NCI-H2107 treated with DMSO at 0.1 percent for 48 hours (cell line): Measurements from ENCODE around the gene PPP4R2.
"Not testable (repeated sequence)": the region's sequence is repeated elsewhere in the genome, so short reads cannot be mapped to it uniquely, and the experiment has no call there.

Experiments
- DNase-seq: peaks from one replicate; lab custom pipeline; 2025; ENCODE audit not compliant: unreplicated experiment; lab: John Stamatoyannopoulos, UW

The PPP4R2 gene

DNA sequence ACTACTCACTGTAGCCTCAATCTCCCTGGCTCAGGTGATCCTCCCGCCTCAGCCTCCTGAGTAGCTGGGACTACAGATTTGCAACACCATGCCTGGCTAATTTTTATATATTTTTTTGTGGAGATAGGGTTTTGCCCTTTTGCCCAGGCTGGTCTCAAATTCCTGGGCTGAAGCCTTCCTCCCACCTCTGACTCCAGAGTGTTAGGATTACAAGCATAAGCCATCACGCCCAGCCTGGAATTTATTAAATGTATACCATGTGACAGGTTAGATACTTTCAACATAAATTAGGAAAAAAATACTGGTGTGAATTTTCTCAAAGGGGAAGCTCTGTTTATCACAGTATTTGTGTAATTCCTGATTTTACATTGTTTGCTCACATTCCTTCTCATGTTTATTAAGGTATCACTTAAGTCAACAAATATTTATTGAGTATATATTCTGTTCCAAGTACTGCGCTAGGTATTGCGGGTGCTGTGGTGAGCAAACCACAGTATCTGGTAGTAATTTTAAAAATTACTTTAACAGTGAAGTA, 24.8 kb downstream of the PPP4R2 start:
- DNase-seq, result no peak

DNA sequence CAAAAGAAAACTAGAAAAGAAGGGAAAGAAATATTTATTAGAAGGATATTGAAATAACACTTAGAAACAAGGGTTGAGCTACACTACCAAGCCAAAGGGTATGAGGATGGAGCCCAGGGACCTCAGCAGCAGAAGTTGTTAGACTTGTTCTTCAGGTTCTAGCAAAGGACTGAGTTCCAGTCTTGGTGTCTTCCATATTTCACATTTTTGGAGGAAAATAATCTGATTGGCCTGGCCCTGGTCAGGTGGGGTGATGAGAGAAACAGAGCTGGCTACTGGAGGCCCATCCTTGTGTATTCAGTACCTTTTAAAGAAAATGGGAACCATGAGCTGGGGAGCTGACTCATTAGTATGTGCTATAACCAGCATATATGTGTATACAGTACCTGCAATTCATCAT, 28.2 kb downstream of the PPP4R2 start:
- DNase-seq, result no peak

DNA sequence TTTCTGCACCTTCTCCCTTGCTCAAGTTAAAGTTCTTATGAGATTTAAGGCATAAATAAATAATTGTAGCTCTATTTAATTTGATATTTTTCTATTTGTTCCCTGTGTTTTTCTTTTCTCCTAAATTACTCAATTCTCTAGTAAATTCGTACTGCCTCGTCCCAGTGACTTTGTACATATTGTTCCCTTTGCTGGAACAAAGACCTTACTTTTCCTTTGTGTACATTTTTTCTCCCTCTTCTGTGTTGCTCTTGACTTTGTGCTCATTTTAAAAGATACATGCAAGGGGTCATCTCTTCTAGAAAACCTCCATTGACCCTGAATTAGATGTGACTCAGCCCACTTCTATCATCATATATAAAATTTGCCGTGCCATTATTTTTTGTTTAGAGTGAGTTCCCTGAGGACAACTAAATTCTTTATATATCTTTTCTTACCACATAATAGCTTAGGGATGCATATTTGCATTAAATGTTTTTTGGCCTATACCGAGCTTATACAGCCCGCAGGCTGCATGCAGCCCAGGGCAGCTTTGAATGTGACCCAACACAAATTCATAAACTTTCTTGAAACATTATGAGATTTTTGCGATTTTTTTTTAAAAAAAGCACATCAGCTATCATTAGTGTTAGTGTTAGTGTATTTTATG, 29.6 kb downstream of the PPP4R2 start:
- DNase-seq, result no peak

DNA sequence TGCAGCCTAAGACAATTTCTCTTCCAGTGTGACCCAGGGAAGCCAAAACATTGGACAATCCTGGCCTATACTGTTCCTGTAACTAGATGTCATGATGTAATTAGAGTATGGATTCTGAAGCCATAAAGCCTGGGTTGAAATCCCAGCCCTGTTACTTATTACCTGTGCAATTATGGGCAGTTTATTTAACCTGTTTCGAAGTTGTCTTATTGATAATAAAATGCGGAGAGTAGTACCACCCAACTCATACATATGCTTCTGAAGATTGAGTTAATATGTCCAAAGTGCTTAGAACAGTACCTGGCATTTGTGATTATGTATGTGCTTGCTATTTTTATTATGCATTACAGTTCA, 30.1 kb downstream of the PPP4R2 start:
- no peak for DNase-seq

DNA sequence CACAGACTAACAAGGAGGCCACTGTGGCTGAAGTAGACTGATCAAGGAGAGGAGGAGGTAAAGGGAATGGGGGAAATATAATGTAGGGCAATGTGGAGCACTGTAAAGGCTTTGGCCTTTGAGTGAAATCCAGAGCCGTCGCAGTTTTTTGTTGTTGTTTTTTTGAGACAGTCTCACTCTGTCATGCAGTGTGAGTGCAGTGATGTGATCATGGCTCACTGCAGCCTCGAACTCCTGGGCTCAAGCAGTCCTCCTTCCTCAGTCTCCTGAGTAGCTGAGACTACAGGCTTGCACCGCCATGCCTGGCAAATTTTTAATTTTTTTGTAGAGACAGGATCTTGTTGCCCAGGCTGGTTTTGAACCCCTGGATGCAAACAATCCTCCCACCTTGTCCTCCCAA, 32.2 kb downstream of the PPP4R2 start:
- no peak for DNase-seq

DNA sequence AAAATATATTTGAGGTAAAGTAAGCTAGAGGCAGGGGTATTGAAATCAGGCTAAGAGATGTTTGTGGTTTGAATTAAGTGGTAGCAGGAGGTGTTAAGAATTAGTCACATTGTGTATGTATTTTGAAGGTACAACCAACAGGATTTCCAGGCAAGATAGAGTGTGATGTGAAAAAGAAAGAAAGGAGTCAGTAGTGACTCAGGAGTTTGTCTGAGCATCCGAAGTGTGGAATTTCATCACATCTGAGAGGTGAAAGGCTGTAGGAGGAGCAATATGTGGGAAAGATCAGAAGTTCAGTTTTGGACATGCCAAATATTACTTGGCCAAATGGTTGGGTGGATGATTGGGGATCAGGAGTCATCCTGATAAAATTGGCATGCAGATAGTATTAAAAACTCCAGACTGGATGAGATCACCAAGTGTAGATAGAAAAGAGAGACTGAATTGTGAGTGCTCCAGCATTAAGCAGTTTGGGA, 32.7 kb downstream of the PPP4R2 start:
- no peak for DNase-seq

DNA sequence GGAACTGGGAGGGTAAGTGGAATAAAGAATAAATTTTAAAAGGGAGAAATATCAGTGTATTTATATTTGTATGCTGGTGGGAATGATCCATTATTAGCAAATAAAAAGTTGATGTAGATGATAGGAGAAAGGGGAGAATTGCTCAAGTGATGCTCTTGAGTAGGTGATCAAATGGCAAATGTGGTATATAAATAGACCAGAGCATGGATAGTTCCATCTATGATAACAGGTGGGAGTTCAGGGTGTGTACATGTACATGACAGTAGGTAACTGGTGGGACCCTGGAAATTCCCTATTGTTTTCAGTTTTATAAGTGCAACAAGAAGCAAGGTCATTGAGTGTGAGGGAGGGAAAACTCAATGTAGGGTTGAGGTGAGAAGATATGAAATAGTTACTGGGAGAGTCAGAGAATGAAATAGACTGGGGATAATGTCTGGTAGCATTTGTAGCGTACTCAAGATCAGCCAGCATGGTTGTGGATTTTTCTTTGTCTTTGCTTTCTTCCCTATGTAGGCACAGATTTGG, 33.5 kb downstream of the PPP4R2 start:
- no peak for DNase-seq

DNA sequence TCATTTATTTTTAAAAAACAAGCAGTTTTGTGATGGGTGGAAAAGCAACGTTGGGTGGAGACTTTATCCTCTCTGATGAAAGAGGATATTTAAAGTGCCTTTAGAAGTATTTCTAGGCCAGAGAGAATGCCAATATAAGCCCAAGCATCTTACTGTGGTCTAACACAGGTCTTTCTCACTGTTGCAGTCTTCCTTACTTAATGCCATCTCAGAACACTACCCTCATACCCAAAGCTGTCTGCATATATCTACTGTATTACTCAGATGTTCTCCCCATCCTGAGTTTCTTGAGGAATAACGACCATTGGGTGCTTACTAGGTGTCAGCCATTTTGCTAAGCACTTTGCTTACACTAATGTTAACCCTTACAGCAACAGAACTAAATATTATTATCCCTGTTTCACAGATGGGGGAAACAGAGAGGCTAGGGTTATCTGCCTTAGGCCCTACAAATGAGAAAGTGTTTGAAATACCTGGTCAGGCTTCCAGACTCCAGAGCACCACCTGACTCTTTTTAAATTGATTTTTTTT, 35.0 kb downstream of the PPP4R2 start:
- DNase-seq, result no peak

DNA sequence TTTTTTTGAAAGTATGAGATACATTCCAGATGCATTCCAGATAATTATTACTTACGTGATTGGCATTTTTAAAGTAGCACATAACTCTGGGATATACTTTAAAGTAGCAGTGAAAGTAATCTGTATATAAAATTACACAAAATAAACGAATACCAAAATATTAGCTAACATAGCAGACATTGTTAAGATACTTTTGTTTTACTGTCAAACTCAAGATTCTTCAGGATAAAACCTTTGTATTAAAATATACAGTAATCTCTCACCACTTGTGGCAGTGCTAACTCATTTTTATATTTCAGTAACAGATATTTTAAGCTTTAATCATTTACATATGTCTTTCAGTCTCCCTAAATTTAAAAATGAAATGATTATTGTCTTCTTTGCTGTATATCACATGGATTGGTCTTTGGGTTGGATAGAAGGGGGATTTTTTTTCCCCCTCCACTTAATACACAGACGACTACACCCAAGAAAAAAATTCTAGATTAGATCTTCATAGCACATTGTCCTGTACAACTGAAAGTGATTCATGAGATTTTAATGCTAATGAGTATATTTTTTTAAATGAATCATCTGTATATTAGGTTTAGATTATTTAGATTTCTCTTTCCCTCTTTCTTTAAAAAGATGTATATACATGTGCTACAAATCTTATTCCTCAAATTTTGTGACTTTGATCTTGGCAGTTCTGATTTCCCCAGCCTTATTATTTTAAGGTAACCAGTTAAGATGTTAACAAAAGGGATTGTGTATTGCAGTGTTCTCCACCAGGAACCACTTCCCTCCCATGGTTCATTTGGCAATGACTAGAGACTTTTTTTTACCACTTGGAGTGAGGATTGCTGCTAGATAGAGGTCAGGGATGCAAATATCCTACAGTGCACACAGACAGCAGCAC, 40.3 kb downstream of the PPP4R2 start:
- no peak for DNase-seq

DNA sequence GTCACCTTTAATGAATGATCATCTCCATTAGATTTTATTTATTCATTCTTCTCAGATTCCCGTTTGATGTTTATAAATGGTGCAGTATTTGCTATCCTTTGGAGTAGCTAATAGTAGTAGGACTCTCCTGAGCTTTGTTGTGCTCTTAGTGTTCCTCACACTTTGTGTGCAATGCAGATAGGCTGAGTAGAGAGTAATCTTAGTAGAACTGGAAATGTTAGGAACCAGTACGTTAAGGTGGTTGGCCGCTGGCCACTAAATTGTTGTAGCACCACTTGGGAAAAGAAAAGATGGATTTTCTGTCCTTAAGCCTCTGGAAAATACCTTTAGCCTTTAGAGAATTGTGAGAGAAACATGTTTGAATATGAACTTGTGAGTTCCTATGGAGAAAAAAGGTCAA, 44.9 kb downstream of the PPP4R2 start:
- no peak for DNase-seq

DNA sequence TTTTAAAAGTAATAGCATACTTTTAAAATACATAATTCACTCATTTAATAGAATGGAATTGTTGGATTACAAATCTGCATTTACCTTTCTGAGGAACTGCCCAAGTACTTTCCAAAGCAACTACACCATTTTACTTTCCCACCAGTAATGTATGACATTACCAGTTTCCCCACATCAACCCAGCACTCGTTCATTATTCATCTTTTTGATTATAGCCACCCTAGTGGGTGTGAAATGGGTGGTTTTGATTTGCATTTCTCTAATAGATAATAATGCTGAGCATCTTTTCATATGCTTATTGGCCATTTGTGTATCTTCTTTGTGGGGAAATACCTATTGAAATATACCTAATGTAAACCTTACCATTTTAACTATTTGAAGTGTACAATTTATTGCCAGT, 46.8 kb downstream of the PPP4R2 start:
- no peak for DNase-seq

DNA sequence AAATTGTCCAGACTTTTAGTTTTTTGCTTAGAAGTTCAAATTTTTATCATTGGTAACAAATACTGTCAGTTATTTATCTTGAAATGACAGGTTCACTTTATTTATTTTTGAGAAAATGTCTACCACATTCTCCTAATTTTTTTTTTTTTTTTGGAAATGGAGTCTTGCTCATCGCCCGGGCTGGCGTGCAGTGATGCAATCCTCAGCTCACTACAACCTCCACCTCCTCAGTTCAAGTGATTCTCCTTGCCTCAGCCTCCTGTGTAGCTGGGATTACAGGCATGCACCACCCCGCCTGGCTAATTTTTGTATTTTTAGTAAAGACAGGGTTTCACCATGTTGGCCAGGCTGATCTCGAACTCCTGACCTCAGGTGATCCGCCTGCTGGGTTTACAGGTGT, 48.8 kb downstream of the PPP4R2 start:
- DNase-seq, result no peak

DNA sequence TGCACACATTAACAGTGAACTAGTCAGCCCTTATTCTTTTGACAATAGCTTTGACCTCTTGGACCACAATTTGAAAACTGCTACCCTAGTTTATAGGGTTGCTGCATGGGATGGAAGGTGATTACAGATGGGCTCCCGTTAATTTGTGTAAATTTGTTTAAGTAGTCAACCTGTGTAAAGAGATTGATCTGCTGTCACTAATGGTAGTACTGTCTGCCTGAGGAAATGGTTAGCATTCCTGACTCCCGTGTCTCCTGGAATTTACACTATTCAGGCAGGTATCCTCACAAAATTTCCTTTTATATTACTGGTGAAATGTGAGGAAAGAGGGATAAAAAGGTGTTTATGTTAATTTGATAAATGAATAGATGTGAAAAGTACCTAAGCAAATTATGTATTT, 49.6 kb downstream of the PPP4R2 start:
- no peak for DNase-seq

DNA sequence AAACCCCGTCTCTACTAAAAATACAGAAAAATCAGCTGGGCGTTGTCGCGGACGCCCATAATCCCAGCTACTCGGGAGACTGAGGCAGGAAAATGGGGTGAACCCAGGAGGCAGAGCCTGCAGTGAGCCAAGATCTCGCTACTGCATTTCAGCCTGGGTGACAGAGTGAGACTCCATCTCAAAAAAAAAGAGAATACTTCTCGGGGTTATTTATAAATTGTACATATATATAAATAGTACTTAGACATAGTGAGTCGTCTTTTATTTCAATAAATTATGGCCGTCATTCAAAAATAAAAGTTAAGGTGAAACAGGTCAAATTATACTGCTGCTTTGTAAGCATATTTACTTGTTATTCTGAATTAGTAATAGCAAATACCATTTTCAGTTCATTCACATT, 52.7 kb downstream of the PPP4R2 start:
- no peak for DNase-seq

DNA sequence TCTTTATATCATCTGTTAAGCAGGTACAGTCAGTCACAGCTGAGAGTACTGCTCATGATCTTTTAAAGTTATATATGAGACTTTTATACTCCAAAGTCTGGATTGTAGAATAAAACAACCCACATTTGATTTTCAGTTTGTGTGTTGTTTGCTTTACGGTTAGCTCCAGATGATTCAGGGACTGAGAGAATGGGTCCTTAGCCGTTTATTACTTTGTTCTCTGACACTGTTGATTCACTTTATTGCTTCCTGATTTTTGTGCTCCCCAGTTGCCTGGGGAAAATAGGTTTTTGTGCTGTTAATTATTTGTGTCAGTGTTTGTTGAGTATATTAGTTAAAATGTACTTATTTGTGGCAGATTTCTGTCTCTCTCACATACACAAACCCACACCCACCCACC, 56.2 kb downstream of the PPP4R2 start:
- DNase-seq, result no peak

DNA sequence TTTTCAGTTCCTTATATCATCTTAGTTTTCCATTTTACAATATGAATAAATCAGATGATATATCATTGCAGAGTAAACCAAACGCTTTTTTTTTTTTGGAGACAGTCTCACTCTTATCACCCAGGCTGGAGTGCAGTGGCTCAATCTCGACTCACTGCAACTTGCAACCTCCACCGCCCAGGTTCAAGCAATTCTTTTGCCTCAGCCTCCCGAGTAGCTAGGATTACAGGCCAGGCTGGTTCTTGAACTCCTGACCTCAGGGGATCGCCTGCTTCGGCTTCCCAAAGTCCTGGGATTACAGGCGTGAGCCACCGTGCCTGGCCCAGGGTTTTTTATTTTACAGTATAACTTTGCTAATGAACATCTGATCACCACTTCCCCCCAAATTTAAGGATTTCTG, 59.0 kb downstream of the PPP4R2 start:
- no peak for DNase-seq

DNA sequence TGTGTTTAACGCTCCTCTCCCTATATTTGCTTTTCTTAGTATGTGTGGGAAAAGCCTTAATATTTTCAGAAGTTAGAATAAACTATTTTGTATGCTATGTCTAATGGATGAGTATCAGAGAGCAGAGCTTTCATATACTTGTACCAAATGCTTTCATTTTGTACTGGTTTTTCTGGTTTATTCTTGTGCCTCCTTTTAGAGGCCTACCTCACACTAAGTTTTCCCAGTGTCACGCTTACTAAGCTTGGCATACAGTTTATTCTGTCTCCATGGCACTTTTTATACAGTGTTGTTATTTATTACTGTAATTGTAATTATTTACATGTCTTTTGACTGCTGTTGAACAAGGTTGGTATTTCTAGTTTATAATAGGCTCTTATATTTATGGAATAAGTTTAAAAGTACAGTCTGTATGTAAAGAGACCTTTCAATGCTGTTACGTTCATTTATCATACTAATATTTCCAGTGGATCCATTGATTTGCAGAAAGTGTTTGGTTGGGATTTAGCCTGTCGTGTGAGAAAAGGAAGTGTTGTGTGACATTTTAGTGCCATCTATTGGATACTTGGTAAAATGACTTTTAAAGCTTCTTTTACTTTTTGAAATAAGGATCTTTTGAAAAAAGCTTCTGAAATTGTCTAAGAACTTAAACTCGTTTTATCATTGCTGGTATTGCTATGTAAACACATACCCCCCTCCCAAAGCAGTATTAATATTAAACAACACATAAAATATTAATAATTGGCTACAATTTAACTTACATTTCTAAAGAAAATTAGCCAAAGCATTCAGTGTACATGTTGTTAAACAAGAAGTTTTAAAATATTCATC, 59.6 kb downstream of the PPP4R2 start:
- peak; percentile 46 for DNase-seq

DNA sequence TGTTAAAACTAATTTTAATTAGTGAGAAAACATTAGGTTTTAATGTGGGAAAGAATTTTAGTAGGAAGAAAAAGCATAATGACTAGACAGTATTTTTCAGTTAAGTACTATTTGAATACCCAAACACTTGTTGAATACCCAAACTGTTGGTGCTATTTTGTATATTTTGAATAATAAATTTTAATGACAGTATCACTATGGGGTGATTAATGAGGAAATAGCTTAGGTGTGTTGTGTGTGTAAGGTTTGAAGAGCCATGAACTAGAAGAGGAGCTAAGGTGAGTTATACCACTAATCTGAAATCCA, 60.2 kb downstream of the PPP4R2 start:
- no peak for DNase-seq

DNA sequence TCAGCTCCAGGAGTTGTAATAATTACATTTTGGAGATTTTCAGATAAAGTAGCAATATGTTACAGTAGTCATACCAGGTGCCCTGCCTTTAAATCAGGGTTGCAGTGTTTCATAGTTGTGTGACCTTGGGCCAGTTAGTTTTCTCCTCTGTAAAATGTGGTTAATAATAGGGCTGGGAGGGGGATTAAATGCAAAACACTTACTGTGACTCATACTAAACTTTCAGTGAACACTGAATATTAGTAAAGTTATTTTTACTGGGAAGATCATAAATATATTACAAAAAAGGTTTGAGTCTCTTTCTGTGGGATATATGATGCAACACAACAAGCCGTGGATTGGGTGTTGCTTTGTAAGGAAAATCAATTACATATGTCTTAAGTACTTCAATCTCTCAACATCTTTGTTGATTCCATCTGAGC, 63.7 kb downstream of the PPP4R2 start:
- no peak for DNase-seq

DNA sequence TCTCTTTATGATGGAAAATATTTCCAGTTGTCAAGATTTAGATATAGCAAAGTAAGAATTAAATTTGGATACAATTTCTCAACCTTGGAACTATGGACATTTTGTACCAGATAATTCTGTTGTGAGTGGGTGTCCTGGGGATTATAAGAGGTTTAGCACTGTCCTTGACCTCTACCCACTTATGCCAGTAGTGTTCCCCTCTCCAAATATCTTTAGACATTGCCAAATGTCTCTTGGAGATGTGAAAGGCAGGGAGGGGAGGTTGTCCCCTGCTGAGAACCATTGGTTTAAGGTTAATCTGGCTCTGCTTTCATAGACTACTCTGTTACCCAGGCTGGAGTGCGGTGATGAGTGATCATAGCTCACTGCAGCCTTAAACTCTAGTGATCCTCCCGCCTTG, 64.8 kb downstream of the PPP4R2 start, which contains the start of gene EBLN2:
TSS of gene EBLN2 (plus strand) at position 244 of the 400 bp plus-strand sequence. CDS start 423 bp downstream, outside the sequence.
- DNase-seq, result no peak

DNA sequence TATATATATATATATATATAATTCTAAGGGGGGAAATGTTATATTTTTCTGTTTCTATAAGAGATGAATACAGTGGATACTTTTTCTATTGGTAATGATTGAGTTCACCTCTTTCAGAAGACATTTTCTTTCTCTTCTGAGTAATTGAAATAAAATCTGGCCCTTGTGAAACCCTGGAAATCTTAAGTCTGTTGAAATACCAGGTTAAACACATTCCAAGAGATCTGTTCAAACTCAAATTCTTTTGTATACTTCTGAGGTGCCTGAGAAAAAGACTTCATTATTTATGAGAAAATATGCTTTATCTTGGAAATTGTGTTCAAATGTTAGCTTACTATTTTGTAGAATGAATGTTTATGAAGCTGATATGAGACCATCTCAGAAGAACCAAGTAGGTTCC, 69.6 kb downstream of the PPP4R2 start:
- not testable (repeated sequence) for DNase-seq
